Cardiac atrium fibroblast (primary cell): ENCODE data around the gene YPEL2. TPM values are rescaled to one million over a fixed set of nuclear protein-coding genes. Genes with fewer than 3 reads are reported as not detected.

ENCODE experiments used
- total RNA-seq: library from RNA; depleted of rRNA; stranded (reverse); fragments of >200 nt; gene quantifications from 2 replicates; pipeline ENCODE4 v1.2.3, GENCODE V29; 2015

YPEL2 gene, protein sequence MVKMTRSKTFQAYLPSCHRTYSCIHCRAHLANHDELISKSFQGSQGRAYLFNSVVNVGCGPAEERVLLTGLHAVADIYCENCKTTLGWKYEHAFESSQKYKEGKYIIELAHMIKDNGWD
- 3.1 and 10.2 TPM in 2 replicates for total RNA-seq

DNA sequence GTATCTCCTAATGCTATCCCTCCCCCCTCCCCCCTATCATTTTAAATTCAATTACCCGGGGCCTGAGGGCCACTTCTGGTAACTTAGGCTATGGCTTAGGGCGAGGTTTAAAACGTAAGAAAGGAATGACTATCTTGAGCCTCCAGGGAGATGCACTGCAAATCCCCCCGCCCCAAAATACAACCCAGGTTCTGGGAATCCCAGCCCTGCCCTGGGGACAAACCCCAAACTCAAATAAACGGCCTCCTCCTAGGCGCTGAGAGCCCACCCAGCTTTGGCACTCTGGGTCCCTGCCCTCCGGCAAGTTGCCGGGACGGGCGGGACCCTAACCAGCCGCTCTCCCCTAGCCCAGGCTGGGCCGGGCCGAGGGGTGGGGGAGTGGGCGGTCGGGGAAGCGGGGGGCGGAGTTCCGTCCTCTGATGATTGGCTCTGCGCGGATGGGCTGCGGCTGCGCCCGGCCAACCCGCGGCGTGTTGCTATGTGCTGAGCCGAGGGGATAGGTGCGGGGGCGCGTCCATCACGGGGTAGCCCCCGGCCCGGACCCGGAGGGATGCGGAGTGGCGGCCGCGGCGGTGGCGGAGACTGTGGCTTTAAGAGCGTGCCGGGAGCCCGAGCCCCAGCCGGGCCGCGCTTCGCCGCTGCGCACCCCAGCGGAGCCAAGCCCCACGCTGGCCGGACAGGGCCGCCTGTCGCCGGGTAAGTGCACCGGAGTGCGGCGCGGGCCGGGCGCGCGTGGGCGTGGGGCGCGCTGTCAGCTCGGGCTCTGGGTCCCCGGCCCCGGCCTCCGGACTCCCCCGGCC is at the start of gene YPEL2:
Gene YPEL2, plus strand, starts transcription at position 527 of the 800 bp plus-strand sequence. CDS start 21,755 bp downstream, outside the sequence.

Other genes starting within 250 kb of the YPEL2 start
- gene TRIM37, start 224.8 kb upstream of the YPEL2 start, total RNA-seq = 26.0 and 37.7 TPM in 2 replicates
- gene SKA2, start 176.5 kb upstream of the YPEL2 start, total RNA-seq = 22.0 and 37.4 TPM in 2 replicates
- 5.1 and 11.3 TPM in 2 replicates for gene PRR11, start 175.9 kb upstream of the YPEL2 start, total RNA-seq
- 12.2 and 13.2 TPM in 2 replicates for gene SMG8, start 121.6 kb upstream of the YPEL2 start, total RNA-seq
- 0.18 TPM in 1 of 2 replicates, not detected in the other for gene GDPD1, start 111.1 kb upstream of the YPEL2 start, total RNA-seq
- 40.8 and 42.8 TPM in 2 replicates for gene DHX40, start 234.0 kb downstream of the YPEL2 start, total RNA-seq